Breast epithelium (tissue), 3 donors: Measurements from ENCODE around the gene TMEM145.

Experiments
- CTCF ChIP-seq, 3 donors: fragments of 450-650 bp; IDR thresholded peaks; one replicate each; pipeline ENCODE4 v1.5.1; 2016 to 2017; ENCODE audit warnings: antibody characterized with exemption in 3 of 3, mild to moderate bottlenecking in 3 of 3, moderate library complexity in 3 of 3
- POLR2A ChIP-seq: fragments of 450-650 bp; IDR thresholded peaks from one replicate; pipeline ENCODE4 v1.6.1; 2016; ENCODE audit warnings: antibody characterized with exemption, mild to moderate bottlenecking, moderate library complexity
- POLR2AphosphoS5 ChIP-seq, 3 donors: sonication (generic); formaldehyde crosslinking; IDR thresholded peaks; one replicate each; pipeline ENCODE4 v1.6.1; 2017; ENCODE audit warnings: antibody characterized with exemption in 3 of 3

GRCh38 chr19:42316223-42317211 lies 3.4 kb downstream of the TMEM145 start:
- TF ChIP-seq CTCF (IDR thresholded peaks at IDR 0.05) (no peak), POLR2AphosphoS5 (IDR thresholded peaks at IDR 0.05) (no peak), POLR2A (no peak)
